Activated B cell treated with CpG ODN at 0.5 μM for 24 hours (primary cell): Measurements from ENCODE around the gene MAP3K20. TPM values are rescaled to one million over a fixed set of nuclear protein-coding genes. Genes with fewer than 3 reads are reported as not detected.
"Not testable (repeated sequence)": the region's sequence is repeated elsewhere in the genome, so short reads cannot be mapped to it uniquely, and the experiment has no call there.

Experiments used
- ATAC-seq: fragments of 200-7000 bp; cut with Tn5 transposase; one replicate; pipeline ENCODE4 v1.10.0; 2021; ENCODE audit warnings: low read depth, mild to moderate bottlenecking, moderate library complexity
- CTCF ChIA-PET: fragments of 350-600 bp; sonication (Branson Sonifier 250); formaldehyde crosslinking; loops from one replicate; lab custom pipeline; 2021; ENCODE audit warnings: antibody characterized with exemption; lab: Charles Lee
- POLR2A ChIA-PET: fragments of 350-600 bp; sonication (Branson Sonifier 250); formaldehyde crosslinking; loops from one replicate; lab custom pipeline; 2021; ENCODE audit warnings: antibody characterized with exemption; lab: Charles Lee
- DNase-seq: peaks from one replicate; pipeline ENCODE4 v3.0.0; 2022
- H3K27ac Mint-ChIP-seq: one replicate; pipeline ENCODE4 v1.8.0; 2020; ENCODE audit warnings: mixed read lengths
- H3K27me3 Mint-ChIP-seq: one replicate; pipeline ENCODE4 v1.8.0; 2021; ENCODE audit warnings: mixed read lengths
- H3K36me3 Mint-ChIP-seq: one replicate; pipeline ENCODE4 v1.8.0; 2021; ENCODE audit warnings: low read depth, mixed read lengths
- H3K4me1 Mint-ChIP-seq: one replicate; pipeline ENCODE4 v1.8.0; 2021; ENCODE audit warnings: mixed read lengths
- H3K4me3 Mint-ChIP-seq: one replicate; pipeline ENCODE4 v1.8.0; 2020; ENCODE audit warnings: mild to moderate bottlenecking, mixed read lengths
- H3K9me3 Mint-ChIP-seq: one replicate; pipeline ENCODE4 v1.8.0; 2020; ENCODE audit warnings: mixed read lengths
- CTCF ChIP-seq: fragments of 200-600 bp; IDR thresholded peaks from one replicate; pipeline ENCODE4 v1.8.0; 2022; ENCODE audit warnings: antibody characterized with exemption, mild to moderate bottlenecking
- intact Hi-C: fragments of 100-400 bp; cut with micrococcal nuclease; formaldehyde crosslinking; loops from one replicate; pipeline ENCODE4 v1.15.1; 2024
- total RNA-seq: library from RNA; stranded (reverse); gene quantifications from 2 replicates; pipeline ENCODE4 v1.2.3, GENCODE V29; 2022

Gene MAP3K20
- total RNA-seq, 1 donor from 2014 or later: 8.7 TPM

DNA sequence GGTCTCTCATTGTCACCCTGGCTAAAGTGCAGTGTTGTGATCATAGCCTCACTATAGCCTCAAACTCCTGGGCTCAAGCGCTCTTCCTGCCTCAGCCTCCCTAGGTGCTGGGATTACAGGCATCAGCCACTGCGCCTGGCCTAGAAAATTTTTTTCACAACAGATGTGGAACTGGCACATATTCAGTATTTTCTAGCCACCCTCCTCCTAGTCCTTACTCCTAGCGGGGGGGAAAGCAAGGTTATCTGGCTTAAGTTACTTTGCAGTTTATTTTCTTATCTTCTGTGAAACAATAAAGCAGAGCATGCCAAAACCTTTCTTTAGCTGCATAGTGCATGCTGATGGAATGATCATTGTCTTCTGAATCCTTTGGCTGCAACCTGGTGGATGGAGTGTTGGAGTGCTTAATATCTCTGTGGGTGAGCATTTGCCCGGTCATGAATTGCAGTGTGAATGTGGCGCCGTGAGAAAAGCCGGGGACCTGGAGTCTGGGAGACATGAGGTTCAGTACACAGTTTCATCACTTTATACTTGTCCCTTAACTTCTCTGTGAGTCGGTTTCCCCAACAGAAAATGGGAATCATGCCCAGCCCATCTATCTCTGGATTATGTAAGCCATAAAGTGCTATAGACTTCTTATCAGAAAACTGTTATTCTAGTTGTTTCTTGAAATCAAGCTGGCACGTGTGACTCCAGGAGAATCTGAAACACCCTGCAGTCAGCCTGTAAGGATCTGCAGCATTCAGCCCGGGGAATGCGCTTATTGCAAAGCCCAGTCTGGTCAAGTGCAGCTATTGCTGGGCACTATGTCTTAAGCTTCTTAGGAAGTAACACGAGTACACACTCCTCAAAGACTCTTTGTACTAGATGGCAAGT, 38.2 kb upstream of the MAP3K20 start:
- Mint-ChIP-seq H3K36me3 (no peaks in the 10 kb centered on the region), H3K27me3 (peaks cover 4% of the 10 kb centered on the region), H3K9me3 (no peaks in the 10 kb centered on the region), H3K4me3 (no peak overlapping the region), H3K27ac (no peak overlapping the region), H3K4me1 (no peaks in the 10 kb centered on the region)
- POLR2A ChIA-PET: no interaction called here
- DNase-seq (no peak), ATAC-seq (no peak)
- intact Hi-C loops: no loop called here
- CTCF ChIA-PET: interaction anchor here (1.1 to 1.7 kb wide), 4 partner anchors 10 to 173 kb away, joined by 3 to 7 read pairs (median 4); no protein-coding TSS in a partner anchor
- TF ChIP-seq CTCF: no peak

GRCh38 chr2:173038257-173038656, 37.4 kb upstream of the MAP3K20 start:
- ATAC-seq, H3K27ac Mint-ChIP-seq, H3K4me1 Mint-ChIP-seq, H3K4me3 Mint-ChIP-seq, H3K9me3 Mint-ChIP-seq, H3K27me3 Mint-ChIP-seq, intact Hi-C loops, H3K36me3 Mint-ChIP-seq, DNase-seq, POLR2A ChIA-PET: not testable (repeated sequence)
- CTCF ChIA-PET: interaction anchor here (1.1 to 1.7 kb wide), 2 partner anchors 10 to 172 kb away, joined by 3 to 7 read pairs; no protein-coding TSS in a partner anchor

GRCh38 chr2:173040729-173041128, 34.9 kb upstream of the MAP3K20 start:
- DNase-seq: no peak
- no peak for ATAC-seq
- no peak for TF ChIP-seq CTCF
- Mint-ChIP-seq H3K4me3 (no peak overlapping the region), H3K36me3 (no peaks in the 10 kb centered on the region), H3K9me3 (no peaks in the 10 kb centered on the region), H3K27ac (no peak overlapping the region), H3K27me3 (peaks cover 3% of the 10 kb centered on the region), H3K4me1 (no peaks in the 10 kb centered on the region)
- ChIA-PET POLR2A (no interaction called here), CTCF (no interaction called here)
- intact Hi-C loops: no loop called here

DNA sequence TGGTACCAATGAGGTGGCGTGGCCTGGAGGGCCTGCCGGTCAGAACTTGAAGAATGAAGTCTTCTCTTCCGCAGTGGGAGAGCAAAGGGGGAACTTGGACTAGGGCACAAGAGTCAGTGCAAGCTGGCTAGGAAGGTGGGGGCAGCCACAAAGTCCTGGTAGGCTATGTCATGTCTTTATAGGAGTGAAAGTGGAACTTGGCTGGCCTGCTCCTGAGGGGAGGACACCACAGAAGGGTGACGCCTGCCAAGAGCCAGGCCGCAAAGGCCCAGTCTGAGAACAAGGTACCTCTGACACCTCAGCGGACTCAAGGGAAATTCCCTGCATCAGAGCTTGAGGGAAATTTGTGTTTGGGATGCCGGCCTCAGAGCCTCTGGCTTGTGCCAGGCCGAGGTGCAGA, 32.2 kb upstream of the MAP3K20 start:
- POLR2A ChIA-PET: no interaction called here
- no peak for ATAC-seq
- intact Hi-C loops: no loop called here
- Mint-ChIP-seq H3K27ac (no peak overlapping the region), H3K4me1 (no peaks in the 10 kb centered on the region), H3K36me3 (no peaks in the 10 kb centered on the region), H3K27me3 (no peaks in the 10 kb centered on the region), H3K4me3 (no peak overlapping the region), H3K9me3 (no peaks in the 10 kb centered on the region)
- DNase-seq: no peak
- no peak for TF ChIP-seq CTCF
- CTCF ChIA-PET: no interaction called here

GRCh38 chr2:173043897-173044519, 31.6 kb upstream of the MAP3K20 start:
- ChIA-PET POLR2A (no interaction called here), CTCF (no interaction called here)
- Mint-ChIP-seq H3K4me1 (no peaks in the 10 kb centered on the region), H3K9me3 (no peaks in the 10 kb centered on the region), H3K27me3 (no peaks in the 10 kb centered on the region), H3K27ac (no peak overlapping the region), H3K4me3 (no peak overlapping the region), H3K36me3 (no peaks in the 10 kb centered on the region)
- ATAC-seq (no peak), DNase-seq (no peak)
- TF ChIP-seq CTCF: no peak
- intact Hi-C loops: no loop called here
